ENCODE measurements around the gene BTRC. TPM values are rescaled to one million over a fixed set of nuclear protein-coding genes. Genes with fewer than 3 reads are reported as not detected.
A peak's percentile ranks its signal among the peaks of the same experiment; 100 is the strongest.

The BTRC gene
- total RNA-seq, 1 donor from 2014 or later, result 18.8 TPM

DNA sequence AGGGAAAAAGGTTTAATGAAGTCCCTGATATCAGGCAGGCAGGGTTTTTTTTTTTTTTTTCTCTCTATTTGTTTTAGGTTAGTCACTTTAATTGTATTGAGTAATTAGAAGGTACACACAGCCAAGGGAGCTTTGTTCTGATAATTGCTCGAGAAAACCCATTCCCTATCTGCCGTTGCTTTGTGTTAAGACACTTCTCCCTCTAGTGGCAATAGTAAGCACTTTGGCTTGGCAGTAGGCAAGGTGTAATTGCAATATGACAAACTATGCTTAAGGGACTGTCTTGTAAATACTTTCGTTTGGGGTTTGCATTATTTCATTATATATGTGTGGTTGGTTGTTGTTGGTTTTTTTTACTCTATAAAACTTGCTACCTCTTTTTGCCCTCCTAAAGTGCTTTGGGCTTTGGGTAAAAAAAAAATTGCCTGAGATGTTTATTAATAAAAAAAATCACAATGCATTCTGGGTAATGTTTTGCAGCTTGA, 113.4 kb downstream of the BTRC start:
- peak; percentile 36 for DNase-seq (ENCODE audit: extremely low read depth, low read depth, low spot score)

GRCh38 chr10:101468159-101468558, 114.2 kb downstream of the BTRC start:
- DNase-seq (ENCODE audit: extremely low read depth, low read depth, low spot score), result no peak

DNA sequence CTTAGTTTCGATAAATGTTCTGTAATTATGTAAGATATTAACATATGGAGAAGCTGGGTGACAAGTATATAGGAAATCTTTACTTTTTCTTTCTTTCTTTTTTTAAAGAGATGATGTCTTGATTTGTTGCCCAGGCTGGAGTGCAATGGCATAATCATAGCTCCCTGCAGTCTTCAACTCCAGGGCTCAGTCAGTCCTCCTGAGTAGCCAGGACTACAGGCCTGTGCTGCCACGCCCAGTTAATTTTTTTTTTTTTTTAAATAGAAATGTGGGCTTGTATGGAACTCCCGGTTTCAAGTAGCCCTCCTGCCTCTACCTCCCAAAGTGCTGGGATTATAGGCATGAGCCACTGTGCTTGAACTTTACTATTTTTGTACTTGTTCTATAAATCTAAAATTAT, 122.4 kb downstream of the BTRC start:
- DNase-seq (ENCODE audit: extremely low read depth, low read depth, low spot score), result no peak

DNA sequence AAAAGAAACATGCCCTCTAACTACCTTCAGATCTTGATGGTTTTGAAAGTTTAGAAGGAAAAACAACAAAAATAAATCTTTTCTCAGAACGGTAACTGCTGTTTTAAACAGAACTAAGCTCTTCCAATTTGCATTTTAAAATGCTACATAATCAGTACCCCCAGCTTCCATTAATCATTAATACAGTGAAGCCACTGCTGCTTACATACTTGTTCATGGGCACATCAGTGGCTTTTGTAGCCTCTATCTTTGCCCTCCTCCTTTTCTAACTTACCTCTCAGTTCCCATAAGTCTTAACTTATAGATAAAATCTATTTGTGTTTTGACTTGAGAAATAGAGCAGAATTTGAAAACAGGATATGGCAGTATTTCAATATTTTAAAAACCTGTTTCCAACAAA, 125.0 kb downstream of the BTRC start:
- DNase-seq (ENCODE audit: extremely low read depth, low read depth, low spot score), result no peak

DNA sequence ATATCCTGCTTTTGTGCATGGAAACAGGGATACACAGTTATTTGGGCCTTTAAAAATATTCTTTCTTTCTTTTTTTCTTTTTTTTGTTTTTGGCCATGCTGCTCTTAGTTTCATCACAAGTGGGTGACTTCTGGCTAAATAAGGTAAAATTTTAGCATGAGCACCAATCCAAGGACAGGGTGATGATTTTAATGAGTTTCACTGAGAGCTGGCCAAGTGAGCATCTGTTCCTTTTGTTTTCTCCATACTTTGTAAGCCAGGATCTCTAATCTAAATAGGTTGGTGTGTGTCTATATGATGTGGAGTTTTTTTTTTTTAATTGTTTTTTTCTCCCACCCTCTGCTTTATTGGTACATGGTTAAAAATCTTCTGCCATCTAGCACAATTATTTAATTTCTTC, 127.3 kb downstream of the BTRC start:
- DNase-seq (ENCODE audit: extremely low read depth, low read depth, low spot score), result no peak

DNA sequence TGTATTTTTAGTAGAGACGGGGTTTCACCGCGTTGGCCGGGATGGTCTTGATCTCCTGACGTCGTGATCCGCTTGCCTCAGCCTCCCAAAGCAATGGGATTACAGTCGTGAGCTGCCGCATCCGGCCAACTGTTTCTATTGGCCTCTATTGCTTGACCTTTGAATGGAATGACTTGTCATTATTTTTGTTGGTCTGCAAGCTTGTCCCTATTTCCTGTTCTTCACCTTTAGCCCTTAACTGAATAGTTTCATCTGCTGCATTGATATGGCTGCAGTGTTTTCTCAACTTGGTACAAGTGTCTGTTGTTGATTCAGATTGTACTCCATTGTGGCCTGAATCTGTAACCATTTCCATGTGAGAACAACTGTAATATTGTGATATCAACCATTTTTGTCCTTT, 128.6 kb downstream of the BTRC start:
- DNase-seq (ENCODE audit: extremely low read depth, low read depth, low spot score), result no peak

GRCh38 chr10:101484175-101484745, 130.3 kb downstream of the BTRC start:
- DNase-seq (ENCODE audit: extremely low read depth, low read depth, low spot score), result no peak

GRCh38 chr10:101485207-101485606, 131.2 kb downstream of the BTRC start:
- no peak for DNase-seq (ENCODE audit: extremely low read depth, low read depth, low spot score)

GRCh38 chr10:101485681-101486554, 132.0 kb downstream of the BTRC start:
- no peak for DNase-seq (ENCODE audit: extremely low read depth, low read depth, low spot score)

DNA sequence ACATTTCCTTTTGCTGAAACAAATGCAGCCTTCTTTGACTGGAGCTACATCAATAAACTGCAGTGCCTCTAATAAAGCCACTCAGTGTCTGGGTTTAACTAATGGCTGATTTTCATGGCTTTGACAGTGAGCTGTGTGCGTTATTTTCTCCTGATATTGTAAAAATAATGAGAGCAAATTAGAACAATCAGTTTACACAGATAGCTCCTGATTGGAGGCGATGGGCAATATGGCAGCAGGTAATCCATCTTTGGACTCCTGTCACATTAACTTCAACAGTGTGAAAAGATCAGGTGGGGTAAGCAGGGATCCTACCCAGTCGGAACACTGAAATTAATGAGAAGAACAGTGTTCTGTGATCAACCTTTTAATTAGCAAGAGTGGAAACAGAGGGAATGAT, 133.4 kb downstream of the BTRC start:
- no peak for DNase-seq (ENCODE audit: extremely low read depth, low read depth, low spot score)

DNA sequence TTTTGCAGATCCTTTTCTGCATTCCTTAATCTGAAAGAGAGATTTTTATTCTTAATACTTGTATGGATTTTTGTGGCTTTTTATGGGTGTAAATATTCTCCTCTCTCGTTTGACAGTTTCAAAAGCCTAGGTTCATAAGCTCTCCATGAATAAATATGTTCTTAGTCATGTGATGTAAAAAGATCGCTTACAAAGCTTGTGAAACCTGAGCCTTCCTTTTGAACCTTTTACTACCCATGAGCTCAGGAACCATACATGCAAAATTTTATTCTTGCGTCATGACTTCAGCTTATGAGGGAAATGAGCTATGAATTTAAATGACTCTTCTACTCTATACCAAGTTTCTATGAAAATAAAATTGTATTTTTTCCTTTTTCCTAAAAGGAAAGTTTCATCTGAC, 135.4 kb downstream of the BTRC start:
- no peak for DNase-seq (ENCODE audit: extremely low read depth, low read depth, low spot score)

- DNase-seq (ENCODE audit: extremely low read depth, low read depth, low spot score), result no peak
Observed at GRCh38 chr10:101490026-101490425, 136.1 kb downstream of the BTRC start.

- no peak for DNase-seq (ENCODE audit: extremely low read depth, low read depth, low spot score)
Observed at GRCh38 chr10:101492205-101492604, 138.2 kb downstream of the BTRC start.

DNA sequence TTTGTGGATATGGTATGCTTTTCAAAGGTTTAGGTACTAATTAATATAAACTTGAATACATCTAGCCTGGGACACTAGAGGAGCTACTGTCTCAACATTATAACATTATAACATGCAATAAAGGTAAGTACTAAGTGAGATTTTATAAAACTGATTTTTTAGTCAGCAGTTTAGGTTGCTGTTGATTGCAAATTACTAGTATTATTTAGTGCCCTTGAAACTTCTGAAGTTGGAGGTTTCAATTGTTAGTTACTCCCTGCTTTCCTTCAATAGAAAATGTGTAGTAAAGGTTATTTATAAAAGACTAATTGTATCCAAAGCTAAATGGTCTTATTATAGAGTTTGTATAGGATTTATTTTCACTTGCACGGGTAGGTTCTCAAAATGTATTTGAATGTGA, 138.8 kb downstream of the BTRC start:
- no peak for DNase-seq (ENCODE audit: extremely low read depth, low read depth, low spot score)

- DNase-seq (ENCODE audit: extremely low read depth, low read depth, low spot score), result no peak
Observed at GRCh38 chr10:101493249-101493648, 139.3 kb downstream of the BTRC start.

- no peak for DNase-seq (ENCODE audit: extremely low read depth, low read depth, low spot score)
Observed at GRCh38 chr10:101493782-101494281, 139.9 kb downstream of the BTRC start.

- DNase-seq (ENCODE audit: extremely low read depth, low read depth, low spot score), result no peak
Observed at GRCh38 chr10:101494650-101495049, 140.7 kb downstream of the BTRC start.

DNA sequence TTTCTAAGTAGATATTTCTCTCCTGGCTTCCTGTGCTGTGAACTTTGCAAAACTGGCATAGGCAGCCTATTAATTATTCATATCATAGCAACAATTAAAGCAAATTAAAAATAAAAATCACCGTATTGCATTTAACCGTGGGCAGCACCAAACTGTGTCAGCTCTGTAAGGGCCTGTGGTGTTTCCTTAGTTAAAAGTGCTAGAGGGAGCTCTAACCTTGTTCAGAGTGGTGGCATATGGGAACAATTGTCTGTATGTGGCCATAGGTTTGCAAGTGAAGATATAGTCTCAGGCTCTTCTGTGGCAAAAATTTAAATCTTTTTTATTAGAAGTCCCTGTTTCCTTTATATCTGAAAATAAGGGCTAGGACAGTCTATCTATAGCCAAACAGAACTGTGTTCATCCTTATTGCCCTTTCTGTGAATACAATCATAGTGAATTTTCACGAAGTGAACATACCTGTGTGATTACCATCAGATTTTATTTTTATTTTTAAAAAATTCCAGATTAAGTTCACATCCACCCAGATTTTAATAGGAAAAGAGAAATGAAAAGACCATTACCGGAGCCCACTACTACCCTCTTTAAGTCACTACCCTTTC, 141.5 kb downstream of the BTRC start:
- peak; percentile 16 for DNase-seq (ENCODE audit: extremely low read depth, low read depth, low spot score)

DNA sequence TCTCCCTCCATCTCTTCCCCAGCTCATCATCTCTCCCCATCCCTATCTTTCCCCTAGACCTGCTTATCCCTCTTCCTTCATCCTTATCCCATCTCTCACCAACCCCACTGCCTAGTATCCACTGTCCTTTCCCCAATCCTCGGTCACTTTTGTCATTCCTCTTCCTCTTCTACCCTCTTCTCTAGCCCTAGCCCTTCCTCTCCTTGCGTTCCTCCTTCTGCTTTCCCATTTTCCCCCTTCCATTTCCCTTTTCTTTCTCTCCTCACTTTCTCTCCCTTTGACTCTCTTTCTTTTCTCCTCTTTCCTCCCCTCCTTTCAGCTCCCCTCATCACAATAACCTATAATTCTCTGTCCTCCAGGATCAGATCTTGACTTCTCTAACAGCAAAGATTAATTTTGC, 150.5 kb downstream of the BTRC start:
- no peak for DNase-seq (ENCODE audit: extremely low read depth, low read depth, low spot score)

GRCh38 chr10:101506829-101507661, 153.1 kb downstream of the BTRC start:
- DNase-seq (ENCODE audit: extremely low read depth, low read depth, low spot score), result no peak

GRCh38 chr10:101507828-101508227, 153.9 kb downstream of the BTRC start:
- DNase-seq (ENCODE audit: extremely low read depth, low read depth, low spot score), result no peak

Data from glomerular endothelial cell (primary cell).